Raji (cell line): Measurements from ENCODE around the gene PDE4C.

Source experiments
- POLR2A ChIP-seq: IDR thresholded peaks from 2 replicates; pipeline ENCODE4 v1.6.1; 2011; ENCODE audit warnings: low read depth, low read length, control low read depth; ENCODE audit not compliant: insufficient read depth

The PDE4C gene

GRCh38 chr19:18225702-18226468, at the start of gene PDE4C:
Gene PDE4C, minus strand, starts transcription at chr19:18226438. Its CDS starts 23 bp downstream, at chr19:18226415.
- TF ChIP-seq POLR2A: no peak

DNA sequence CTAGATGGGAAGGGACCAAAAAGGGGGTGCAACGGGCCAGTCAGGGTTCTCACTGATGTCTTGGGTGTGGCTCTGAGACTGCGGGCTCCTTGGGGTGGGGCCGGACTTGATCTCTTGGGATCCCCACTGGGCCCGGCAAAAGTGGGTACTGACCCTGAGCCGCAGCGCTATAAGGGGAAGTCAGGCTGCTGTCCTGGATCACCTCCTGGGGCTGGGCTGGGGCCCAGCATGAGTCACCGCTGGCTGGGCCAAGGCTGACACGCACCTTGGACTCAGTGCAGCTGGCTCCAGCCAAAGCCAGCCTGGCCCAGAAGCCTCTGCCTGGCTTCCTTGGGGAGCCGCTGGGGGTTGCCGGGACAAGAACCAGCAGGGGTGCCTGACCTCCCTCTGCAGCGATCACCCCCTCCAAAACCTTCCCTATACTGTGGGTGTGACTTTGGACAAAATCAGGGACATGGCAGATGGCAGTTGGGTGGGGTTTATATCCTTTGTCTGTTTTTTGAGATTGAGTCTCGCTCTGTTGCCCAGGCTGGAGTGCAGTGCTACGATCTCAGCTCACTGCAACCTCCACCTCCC, 48.6 kb upstream of the PDE4C start:
- TF ChIP-seq POLR2A: no peak

GRCh38 chr19:18274219-18274780, 48.1 kb upstream of the PDE4C start, which contains the start of gene IQCN:
Gene IQCN, minus strand, starts transcription at chr19:18274452. Its CDS starts 4,974 bp downstream, at chr19:18269478.
- no peak for TF ChIP-seq POLR2A

DNA sequence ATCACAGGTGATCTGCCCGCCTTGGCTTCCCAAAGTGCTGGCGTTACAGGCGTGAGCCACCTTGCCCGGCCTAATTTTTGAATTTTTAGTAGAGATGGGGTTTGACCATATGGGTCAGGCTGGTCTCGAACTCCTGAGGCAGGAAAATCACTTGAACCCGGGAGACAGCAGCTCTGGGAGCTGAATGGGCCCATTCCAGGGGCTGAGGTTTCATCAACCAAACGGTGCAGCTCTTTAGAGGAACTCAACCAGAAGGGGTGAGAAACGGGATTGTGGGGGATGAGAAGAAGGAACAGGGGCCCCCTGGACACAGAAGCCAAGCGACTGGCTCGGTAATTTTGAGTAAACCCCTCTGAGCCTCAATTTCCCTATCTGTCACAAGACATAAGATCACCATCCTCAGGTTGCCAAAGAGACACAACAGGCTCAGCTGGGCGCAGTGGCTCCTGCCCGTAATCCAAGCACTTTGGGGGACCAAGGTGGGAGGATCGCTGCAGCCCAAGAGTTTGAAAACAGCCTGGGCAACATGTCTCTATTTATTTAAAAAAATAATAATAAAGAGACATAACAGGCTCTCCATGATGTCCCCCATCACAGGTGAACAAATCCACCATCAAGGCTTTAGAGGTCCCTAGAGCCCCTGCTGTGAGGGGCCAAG, 47.5 kb upstream of the PDE4C start:
- no peak for TF ChIP-seq POLR2A

- TF ChIP-seq POLR2A: no peak
These were observed 45.2 kb upstream of the PDE4C start for GRCh38 chr19:18271433-18271841.

GRCh38 chr19:18270326-18270725, 44.1 kb upstream of the PDE4C start:
- TF ChIP-seq POLR2A: no peak

GRCh38 chr19:18269070-18269723, 43.0 kb upstream of the PDE4C start:
- no peak for TF ChIP-seq POLR2A

DNA sequence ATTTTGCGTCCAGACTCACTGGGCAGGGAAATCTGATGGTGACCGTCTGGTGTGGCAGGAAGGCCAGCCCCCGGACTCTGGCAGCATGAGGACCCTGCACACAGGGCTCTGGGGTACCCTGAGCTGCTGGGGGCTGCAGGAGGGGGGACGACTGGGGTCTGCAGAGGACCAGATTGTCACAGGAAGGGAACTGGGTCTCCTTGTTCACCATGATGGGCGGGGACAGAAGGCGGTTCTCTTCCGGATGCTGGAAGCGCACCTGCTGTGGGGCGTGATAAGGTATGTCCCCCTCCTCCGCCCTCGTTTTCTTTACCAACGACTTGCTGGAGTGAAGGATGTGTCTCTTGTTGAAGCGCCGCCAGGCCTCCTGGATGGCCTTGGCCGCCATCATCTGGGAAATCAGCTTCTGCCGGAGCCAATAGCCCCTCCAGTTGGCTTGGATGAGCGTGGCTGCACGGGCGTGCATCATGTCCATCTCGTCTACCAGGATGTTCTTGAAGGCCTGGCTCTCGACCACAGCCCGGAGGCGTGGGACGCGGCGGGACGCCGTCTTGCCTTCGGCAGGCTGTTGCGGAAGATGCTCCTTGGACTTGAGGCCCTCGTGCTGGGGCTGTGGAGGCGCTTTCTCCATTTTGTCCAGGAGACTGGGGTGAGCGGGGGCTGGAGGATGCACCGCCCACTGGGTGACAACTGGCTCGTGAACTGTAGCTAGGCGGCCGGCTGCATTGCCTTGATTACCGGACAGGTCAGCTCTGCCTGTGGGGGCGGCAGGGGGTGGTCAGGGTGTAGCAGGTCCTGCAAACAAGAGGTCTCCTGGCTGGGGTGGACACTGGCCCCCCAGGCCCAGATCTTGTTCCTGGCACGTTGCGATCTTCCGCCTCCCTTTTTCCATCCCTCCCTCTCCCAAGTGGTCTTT, 40.8 kb upstream of the PDE4C start:
- no peak for TF ChIP-seq POLR2A

DNA sequence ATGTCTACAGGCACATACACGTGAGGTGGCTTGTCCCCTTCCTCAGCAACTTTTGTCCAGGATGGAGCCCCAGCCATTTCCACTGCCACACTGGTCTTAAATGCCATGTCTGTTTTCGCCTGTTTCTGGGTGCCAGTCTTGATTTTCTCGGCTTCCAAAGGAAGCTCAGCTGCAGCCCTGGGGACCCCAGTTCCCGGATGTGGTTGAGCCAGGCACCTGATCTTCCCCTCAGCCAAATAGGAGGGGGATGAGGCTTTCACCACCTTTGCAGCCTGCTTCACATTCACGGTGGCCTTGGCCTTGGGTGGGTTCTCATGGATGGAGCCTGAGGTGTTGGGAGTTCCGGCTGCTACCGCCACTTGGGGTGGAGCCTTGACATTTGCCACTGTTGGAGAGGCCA, 39.3 kb upstream of the PDE4C start:
- TF ChIP-seq POLR2A: no peak

GRCh38 chr19:18264971-18265540, 38.8 kb upstream of the PDE4C start:
- TF ChIP-seq POLR2A: no peak

GRCh38 chr19:18264137-18264854, 38.1 kb upstream of the PDE4C start:
- no peak for TF ChIP-seq POLR2A

- no peak for TF ChIP-seq POLR2A
These were observed 37.3 kb upstream of the PDE4C start for GRCh38 chr19:18263324-18264136.
